CD4-positive, alpha-beta T cell treated with Interleukin-2 at 100 ng/mL for 4 hours (primary cell): Measurements from ENCODE around the gene GBP2.
A peak's percentile ranks its signal among the peaks of the same experiment; 100 is the strongest.
"Not testable (repeated sequence)": the region's sequence is repeated elsewhere in the genome, so short reads cannot be mapped to it uniquely, and the experiment has no call there.

Source experiments
- DNase-seq: peaks from one replicate; pipeline ENCODE4 v3.0.0-alpha.2; 2020; ENCODE audit warnings: low spot score

GBP2 gene

GRCh38 chr1:89125913-89126580 lies at the start of gene GBP2:
Gene GBP2 (minus strand): TSS chr1:89126114. CDS start chr1:89121966, 4,148 bp downstream.
- peak; percentile 77 for DNase-seq

- DNase-seq, result no peak
Observed at GRCh38 chr1:89174491-89174890, 48.6 kb upstream of the GBP2 start.

- DNase-seq, result no peak
Observed at GRCh38 chr1:89172468-89173143, 46.7 kb upstream of the GBP2 start.

- DNase-seq, result no peak
Observed at GRCh38 chr1:89171067-89171438, 45.1 kb upstream of the GBP2 start.

- DNase-seq, result no peak
Observed at GRCh38 chr1:89170170-89171066, 44.5 kb upstream of the GBP2 start.

GRCh38 chr1:89169166-89169565 lies 43.3 kb upstream of the GBP2 start:
- no peak for DNase-seq

- no peak for DNase-seq
Observed at GRCh38 chr1:89167590-89168230, 41.8 kb upstream of the GBP2 start.

GRCh38 chr1:89166705-89167104 lies 40.8 kb upstream of the GBP2 start:
- DNase-seq, result no peak

GRCh38 chr1:89165811-89166210 lies 39.9 kb upstream of the GBP2 start:
- DNase-seq, result no peak

GRCh38 chr1:89151047-89151446 lies 25.1 kb upstream of the GBP2 start:
- no peak for DNase-seq

- DNase-seq, result no peak
Observed at GRCh38 chr1:89149976-89150375, 24.1 kb upstream of the GBP2 start.

- DNase-seq, result no peak
Observed at GRCh38 chr1:89149229-89149628, 23.3 kb upstream of the GBP2 start.

GRCh38 chr1:89147678-89148658 lies 22.1 kb upstream of the GBP2 start:
- no peak for DNase-seq

GRCh38 chr1:89146721-89147120 lies 20.8 kb upstream of the GBP2 start:
- DNase-seq, result no peak

GRCh38 chr1:89143484-89143883 lies 17.6 kb upstream of the GBP2 start:
- no peak for DNase-seq

GRCh38 chr1:89142160-89142559 lies 16.2 kb upstream of the GBP2 start:
- no peak for DNase-seq

- no peak for DNase-seq
Observed at GRCh38 chr1:89133747-89134146, 7.8 kb upstream of the GBP2 start.

- no peak for DNase-seq
Observed at GRCh38 chr1:89130716-89131115, 4.8 kb upstream of the GBP2 start.

GRCh38 chr1:89129911-89130310 lies 4.0 kb upstream of the GBP2 start:
- no peak for DNase-seq

- DNase-seq, result not testable (repeated sequence)
Observed at GRCh38 chr1:89128003-89128458, 2.1 kb upstream of the GBP2 start.
